Activated CD4-positive, alpha-beta T cell treated with anti-CD3 and anti-CD28 coated beads for 36 hours (primary cell): ENCODE measurements around the gene KAT6B. TPM values are rescaled to one million over a fixed set of nuclear protein-coding genes. Genes with fewer than 3 reads are reported as not detected.

Experiments
- ATAC-seq: fragments of 200-7000 bp; cut with Tn5 transposase; one replicate; pipeline ENCODE4 v1.10.0; 2021; ENCODE audit warnings: mild to moderate bottlenecking, moderate library complexity
- CTCF ChIA-PET: fragments of 350-600 bp; sonication (Branson Sonifier 250); formaldehyde crosslinking; loops from one replicate; lab custom pipeline; 2021; ENCODE audit warnings: antibody characterized with exemption; lab: Charles Lee
- POLR2A ChIA-PET: fragments of 350-600 bp; sonication (Branson Sonifier 250); formaldehyde crosslinking; loops from one replicate; lab custom pipeline; 2021; ENCODE audit warnings: antibody characterized with exemption, inconsistent platforms; lab: Charles Lee
- DNase-seq: peaks from one replicate; pipeline ENCODE4 v3.0.0-alpha.2; 2020
- H3K27ac Mint-ChIP-seq: one replicate; pipeline ENCODE4 v1.8.0; 2021; ENCODE audit warnings: mixed read lengths
- H3K27me3 Mint-ChIP-seq: one replicate; pipeline ENCODE4 v1.8.0; 2021; ENCODE audit warnings: mixed read lengths
- H3K36me3 Mint-ChIP-seq: one replicate; pipeline ENCODE4 v1.8.0; 2021; ENCODE audit warnings: low read depth, mixed read lengths
- H3K4me1 Mint-ChIP-seq: one replicate; pipeline ENCODE4 v1.8.0; 2021; ENCODE audit warnings: mixed read lengths
- H3K4me3 Mint-ChIP-seq: one replicate; pipeline ENCODE4 v1.8.0; 2021; ENCODE audit warnings: mild to moderate bottlenecking, moderate library complexity, mixed read lengths
- H3K9me3 Mint-ChIP-seq: one replicate; pipeline ENCODE4 v1.8.0; 2021; ENCODE audit warnings: low read depth, mixed read lengths
- intact Hi-C, 2 experiments: fragments of 100-400 bp; cut with DNase I in 1 of 2; cut with micrococcal nuclease in 1 of 2; formaldehyde crosslinking; loops; one replicate each; pipeline versions ENCODE4 v1.14.2 to v1.15.1; 2022 to 2024; cut with DNase I, micrococcal nuclease
- total RNA-seq, 2 experiments: library from RNA; stranded (reverse); gene quantifications; one replicate each; pipeline ENCODE4 v1.2.3, GENCODE V29; 2021

KAT6B gene
- total RNA-seq, 2 experiments from 2014 or later, result 20.0 to 20.9 TPM

- Mint-ChIP-seq H3K27ac (no peak overlapping the region), H3K27me3 (no peaks in the 10 kb centered on the region), H3K36me3 (peaks cover 15% of the 10 kb centered on the region), H3K4me1 (peaks cover 26% of the 10 kb centered on the region), H3K4me3 (no peak overlapping the region), H3K9me3 (no peaks in the 10 kb centered on the region)
- ChIA-PET CTCF (interaction anchor here (0.6 to 1.3 kb wide), 3 partner anchors 9 to 280 kb away, joined by 3 to 4 read pairs (median 3); no protein-coding TSS in a partner anchor), POLR2A (interaction anchor here (0.6 kb wide), 1 partner anchor 137 kb away, joined by 4 read pairs; no protein-coding TSS in a partner anchor)
- intact Hi-C loops, result no loop called here
- ATAC-seq, result no peak
- DNase-seq, result no peak
Measured at GRCh38 chr10:74859546-74859945, 33.1 kb downstream of the KAT6B start.

- ChIA-PET CTCF (interaction anchor here (0.6 kb wide), 1 partner anchor 159 kb away, joined by 3 read pairs; no protein-coding TSS in a partner anchor), POLR2A (no interaction called here)
- H3K4me1 Mint-ChIP-seq, result peaks cover 21% of the 10 kb centered on the region
- H3K9me3 Mint-ChIP-seq, result no peaks in the 10 kb centered on the region
- intact Hi-C loops, result no loop called here
- no peaks in the 10 kb centered on the region for H3K36me3 Mint-ChIP-seq
- H3K4me3 Mint-ChIP-seq, result no peak overlapping the region
- DNase-seq, result no peak
- no peak for ATAC-seq
- H3K27me3 Mint-ChIP-seq, result no peaks in the 10 kb centered on the region
- no peak overlapping the region for H3K27ac Mint-ChIP-seq
Measured at GRCh38 chr10:74862625-74863024, 36.2 kb downstream of the KAT6B start.

- H3K27ac Mint-ChIP-seq, result no peak overlapping the region
- POLR2A ChIA-PET, result no interaction called here
- intact Hi-C loops, result no loop called here
- no peak overlapping the region for H3K4me3 Mint-ChIP-seq
- CTCF ChIA-PET, result interaction anchor here (0.8 kb wide), 1 partner anchor 8 kb away, joined by 4 read pairs; no protein-coding TSS in a partner anchor
- ATAC-seq (no peak), DNase-seq (no peak)
- H3K4me1 Mint-ChIP-seq, result peaks cover 24% of the 10 kb centered on the region
- no peaks in the 10 kb centered on the region for H3K27me3 Mint-ChIP-seq
- H3K36me3 Mint-ChIP-seq, result no peaks in the 10 kb centered on the region
- no peaks in the 10 kb centered on the region for H3K9me3 Mint-ChIP-seq
Measured at GRCh38 chr10:74863551-74863950, 37.2 kb downstream of the KAT6B start.

GRCh38 chr10:74867351-74867750 lies 41.0 kb downstream of the KAT6B start:
- Mint-ChIP-seq H3K4me3 (no peak overlapping the region), H3K9me3 (no peaks in the 10 kb centered on the region), H3K27me3 (no peaks in the 10 kb centered on the region), H3K36me3 (no peaks in the 10 kb centered on the region), H3K27ac (no peak overlapping the region), H3K4me1 (peaks cover 38% of the 10 kb centered on the region)
- ATAC-seq, result no peak
- intact Hi-C loops, result no loop called here
- POLR2A ChIA-PET, result no interaction called here
- no peak for DNase-seq
- CTCF ChIA-PET, result interaction anchor here (0.7 kb wide), 1 partner anchor 38 kb away, joined by 3 read pairs; no protein-coding TSS in a partner anchor

- Mint-ChIP-seq H3K4me1 (peaks cover 46% of the 10 kb centered on the region), H3K36me3 (no peaks in the 10 kb centered on the region), H3K4me3 (no peak overlapping the region), H3K27ac (no peak overlapping the region), H3K27me3 (no peaks in the 10 kb centered on the region), H3K9me3 (no peaks in the 10 kb centered on the region)
- intact Hi-C loops, result no loop called here
- ChIA-PET CTCF (interaction anchor here (0.6 to 2.7 kb wide), 5 partner anchors 9 to 37 kb away, joined by 3 to 7 read pairs (median 4); no protein-coding TSS in a partner anchor), POLR2A (no interaction called here)
- no peak for ATAC-seq
- no peak for DNase-seq
Measured at GRCh38 chr10:74868392-74868977, 42.1 kb downstream of the KAT6B start.

GRCh38 chr10:74869635-74870034 lies 43.2 kb downstream of the KAT6B start:
- no peak overlapping the region for H3K4me3 Mint-ChIP-seq
- no peaks in the 10 kb centered on the region for H3K27me3 Mint-ChIP-seq
- POLR2A ChIA-PET, result no interaction called here
- peaks cover 55% of the 10 kb centered on the region for H3K4me1 Mint-ChIP-seq
- intact Hi-C loops, result no loop called here
- H3K36me3 Mint-ChIP-seq, result no peaks in the 10 kb centered on the region
- no peak for ATAC-seq
- no peak for DNase-seq
- CTCF ChIA-PET, result interaction anchor here (2.7 kb wide), 1 partner anchor 15 kb away, joined by 7 read pairs; no protein-coding TSS in a partner anchor
- H3K27ac Mint-ChIP-seq, result no peak overlapping the region
- no peaks in the 10 kb centered on the region for H3K9me3 Mint-ChIP-seq

GRCh38 chr10:74870191-74870590 lies 43.8 kb downstream of the KAT6B start:
- H3K9me3 Mint-ChIP-seq, result no peaks in the 10 kb centered on the region
- DNase-seq (no peak), ATAC-seq (no peak)
- H3K36me3 Mint-ChIP-seq, result no peaks in the 10 kb centered on the region
- POLR2A ChIA-PET, result no interaction called here
- H3K27ac Mint-ChIP-seq, result no peak overlapping the region
- H3K4me1 Mint-ChIP-seq, result peaks cover 58% of the 10 kb centered on the region
- CTCF ChIA-PET, result interaction anchor here (2.7 kb wide), 1 partner anchor 16 kb away, joined by 7 read pairs; no protein-coding TSS in a partner anchor
- intact Hi-C loops, result no loop called here
- no peaks in the 10 kb centered on the region for H3K27me3 Mint-ChIP-seq
- no peak overlapping the region for H3K4me3 Mint-ChIP-seq

- peak; percentile 48 for DNase-seq
- peak; percentile 93 for ATAC-seq
- Mint-ChIP-seq H3K36me3 (no peaks in the 10 kb centered on the region), H3K4me1 (peaks cover 63% of the 10 kb centered on the region), H3K4me3 (peak overlapping the region; percentile 64), H3K9me3 (no peaks in the 10 kb centered on the region), H3K27ac (peak overlapping the region; percentile 71), H3K27me3 (no peaks in the 10 kb centered on the region)
- CTCF ChIA-PET, result interaction anchor here (0.6 to 2.1 kb wide), 6 partner anchors 8 to 121 kb away, joined by 3 to 10 read pairs (median 4); no protein-coding TSS in a partner anchor
- intact Hi-C loops, result loop anchor here in 1 of 2 experiments (1.0 kb wide), 1 partner anchor 17 kb away; no protein-coding TSS in a partner anchor
- POLR2A ChIA-PET, result interaction anchor here (0.5 to 1.0 kb wide), 4 partner anchors 14 to 46 kb away, joined by 3 to 6 read pairs (median 3); no protein-coding TSS in a partner anchor
Measured at GRCh38 chr10:74871595-74872382, 45.4 kb downstream of the KAT6B start.

GRCh38 chr10:74873803-74874454 lies 47.5 kb downstream of the KAT6B start:
- DNase-seq (no peak), ATAC-seq (no peak)
- H3K9me3 Mint-ChIP-seq, result no peaks in the 10 kb centered on the region
- H3K4me1 Mint-ChIP-seq, result peaks cover 53% of the 10 kb centered on the region
- no peak overlapping the region for H3K27ac Mint-ChIP-seq
- no peaks in the 10 kb centered on the region for H3K36me3 Mint-ChIP-seq
- intact Hi-C loops, result no loop called here
- H3K27me3 Mint-ChIP-seq, result no peaks in the 10 kb centered on the region
- no peak overlapping the region for H3K4me3 Mint-ChIP-seq
- CTCF ChIA-PET, result interaction anchor here (0.6 kb wide), 1 partner anchor 777 kb away, joined by 3 read pairs; no protein-coding TSS in a partner anchor
- POLR2A ChIA-PET, result no interaction called here

GRCh38 chr10:74874649-74875048 lies 48.2 kb downstream of the KAT6B start:
- intact Hi-C loops, result no loop called here
- ChIA-PET CTCF (no interaction called here), POLR2A (no interaction called here)
- H3K27ac Mint-ChIP-seq, result no peak overlapping the region
- H3K4me3 Mint-ChIP-seq, result no peak overlapping the region
- no peaks in the 10 kb centered on the region for H3K36me3 Mint-ChIP-seq
- H3K9me3 Mint-ChIP-seq, result no peaks in the 10 kb centered on the region
- no peaks in the 10 kb centered on the region for H3K27me3 Mint-ChIP-seq
- peaks cover 54% of the 10 kb centered on the region for H3K4me1 Mint-ChIP-seq
- no peak for DNase-seq
- ATAC-seq, result no peak

GRCh38 chr10:74875068-74875467 lies 48.7 kb downstream of the KAT6B start:
- H3K27ac Mint-ChIP-seq, result no peak overlapping the region
- peaks cover 54% of the 10 kb centered on the region for H3K4me1 Mint-ChIP-seq
- ChIA-PET CTCF (interaction anchor here (0.6 kb wide), 1 partner anchor 88 kb away, joined by 3 read pairs; no protein-coding TSS in a partner anchor), POLR2A (no interaction called here)
- no peaks in the 10 kb centered on the region for H3K27me3 Mint-ChIP-seq
- intact Hi-C loops, result no loop called here
- no peak for ATAC-seq
- H3K36me3 Mint-ChIP-seq, result peaks cover under 1% of the 10 kb centered on the region
- no peak overlapping the region for H3K4me3 Mint-ChIP-seq
- no peak for DNase-seq
- H3K9me3 Mint-ChIP-seq, result no peaks in the 10 kb centered on the region
